Endothelial cell of hepatic sinusoid (primary cell): Measurements from ENCODE around the gene TTC7B.

ENCODE experiments used
- in situ Hi-C: cut with HindIII; loops from 2 replicates; pipeline ENCODE4 v1.10.0; 2017; ENCODE audit warnings: low sequenced_read_pairs

Gene TTC7B

GRCh38 chr14:90553298-90553920 lies 262.8 kb downstream of the TTC7B start:
- in situ Hi-C loops, result loop anchor here (5.0 kb wide), 1 partner anchor 76 kb away; no protein-coding TSS in a partner anchor

DNA sequence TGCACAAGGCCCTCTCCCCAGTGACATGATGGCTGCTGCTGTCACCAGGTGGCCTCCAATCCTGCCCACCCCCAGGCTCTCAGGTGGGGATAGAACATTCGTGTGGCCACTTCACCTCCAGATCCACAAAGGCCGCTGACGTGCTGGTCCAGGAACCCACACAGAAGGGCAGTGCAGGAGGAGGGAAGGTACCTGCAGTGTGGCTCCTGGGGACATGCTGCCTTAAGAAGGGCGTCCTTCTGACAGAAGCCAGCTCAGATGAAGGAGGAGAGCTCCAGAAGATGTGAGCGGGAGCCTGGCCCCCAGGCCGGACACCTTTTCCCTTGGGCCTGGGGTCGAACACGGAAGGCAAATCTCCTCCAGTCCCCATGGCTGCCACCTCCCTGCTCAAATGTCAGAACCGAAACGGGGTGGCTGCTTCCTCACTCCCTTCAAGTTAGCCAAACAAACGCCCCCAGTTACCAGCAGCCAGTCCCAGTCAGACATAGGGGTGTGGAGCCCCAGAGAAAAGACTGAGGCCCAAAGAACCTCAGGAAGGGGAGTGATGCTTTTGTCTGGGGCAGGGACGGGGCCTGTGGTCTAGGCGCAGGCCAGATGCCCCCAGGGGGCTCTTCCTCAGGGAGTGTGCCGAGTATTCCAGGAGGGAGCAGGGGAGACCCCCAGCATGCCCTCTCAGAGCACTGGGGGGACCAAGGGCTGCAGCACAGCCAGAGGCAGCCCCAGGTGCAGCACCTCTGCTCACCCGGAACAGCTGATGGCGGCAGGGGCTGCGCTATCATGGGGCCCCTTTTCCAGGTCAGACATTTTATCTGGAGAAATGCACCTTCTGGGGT lies 263.5 kb downstream of the TTC7B start:
- in situ Hi-C loops, result loop anchor here (5.0 kb wide), 1 partner anchor 75 kb away; no protein-coding TSS in a partner anchor

- in situ Hi-C loops, result loop anchor here (5.0 kb wide), 1 partner anchor 75 kb away; no protein-coding TSS in a partner anchor
Observed at GRCh38 chr14:90551733-90552464, 264.3 kb downstream of the TTC7B start.

GRCh38 chr14:90551070-90551704 lies 265.0 kb downstream of the TTC7B start:
- in situ Hi-C loops, result loop anchor here (5.0 kb wide), 1 partner anchor 74 kb away; no protein-coding TSS in a partner anchor

GRCh38 chr14:90549794-90550641 lies 266.2 kb downstream of the TTC7B start:
- in situ Hi-C loops, result loop anchor here (5.0 kb wide), 1 partner anchor 73 kb away; no protein-coding TSS in a partner anchor

GRCh38 chr14:90548455-90548854 lies 267.8 kb downstream of the TTC7B start:
- in situ Hi-C loops, result no loop called here

- in situ Hi-C loops, result no loop called here
Observed at GRCh38 chr14:90547968-90548367, 268.3 kb downstream of the TTC7B start.

DNA sequence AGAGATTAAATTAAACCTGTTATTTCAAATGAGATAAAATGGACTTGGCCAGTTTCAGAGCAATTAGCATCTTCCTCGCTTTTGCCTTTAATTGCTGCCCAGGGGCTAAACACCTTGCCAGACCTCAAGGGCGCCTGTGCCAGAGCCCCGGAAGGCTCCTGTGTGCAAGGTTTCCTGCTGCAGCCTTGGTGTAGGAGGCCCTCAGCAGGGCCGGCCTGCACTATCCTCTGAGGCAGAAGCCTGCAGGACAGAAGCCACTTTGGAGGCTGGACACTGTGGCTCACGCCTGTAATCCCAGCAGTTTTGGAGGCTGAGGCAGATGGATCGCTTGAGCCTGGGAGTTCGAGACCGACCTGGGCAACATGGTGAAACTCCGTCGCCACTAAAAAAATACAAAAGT lies 269.0 kb downstream of the TTC7B start:
- in situ Hi-C loops, result no loop called here

GRCh38 chr14:90546767-90547166 lies 269.5 kb downstream of the TTC7B start:
- in situ Hi-C loops, result no loop called here

DNA sequence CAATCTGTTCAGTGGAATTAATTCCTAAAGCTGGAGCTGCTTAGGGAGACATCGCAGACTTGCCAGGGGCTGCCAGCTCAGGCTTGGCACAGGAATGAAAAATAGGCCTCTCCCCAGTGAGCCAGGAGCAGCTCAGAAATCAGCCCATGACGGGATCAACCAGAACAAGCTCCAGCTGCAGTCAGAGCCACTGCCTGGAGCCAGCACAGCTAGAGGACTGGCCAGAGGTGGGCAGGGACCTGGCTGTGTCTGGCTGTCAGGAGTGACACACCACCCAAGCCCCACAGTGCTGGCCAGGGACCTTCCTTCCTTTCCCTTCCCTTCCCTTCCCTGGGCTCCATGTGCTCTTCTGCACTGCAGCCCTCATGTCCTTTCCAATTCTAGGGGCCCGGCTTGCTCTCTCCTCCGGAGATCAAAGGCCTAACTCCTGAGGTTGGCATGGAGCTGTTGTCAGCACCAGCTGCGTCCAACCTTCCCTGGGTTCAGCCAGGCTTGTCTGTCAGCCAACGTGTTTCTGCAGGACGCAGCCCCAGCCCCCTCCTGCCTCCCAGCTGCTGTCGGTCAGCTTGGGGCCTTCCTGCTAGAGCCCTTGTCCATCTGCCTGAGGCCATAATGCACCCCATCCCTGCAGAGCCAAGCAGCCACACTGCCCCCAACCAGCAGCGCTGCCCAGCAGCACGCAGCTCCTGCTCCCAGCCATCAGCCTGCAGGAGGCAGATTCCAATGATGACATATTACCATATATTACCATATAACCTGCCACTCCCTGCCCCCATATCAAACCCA lies 270.1 kb downstream of the TTC7B start:
- in situ Hi-C loops, result no loop called here

GRCh38 chr14:90545382-90545781 lies 270.8 kb downstream of the TTC7B start:
- in situ Hi-C loops, result no loop called here

- in situ Hi-C loops, result no loop called here
Observed at GRCh38 chr14:90544971-90545370, 271.3 kb downstream of the TTC7B start.

DNA sequence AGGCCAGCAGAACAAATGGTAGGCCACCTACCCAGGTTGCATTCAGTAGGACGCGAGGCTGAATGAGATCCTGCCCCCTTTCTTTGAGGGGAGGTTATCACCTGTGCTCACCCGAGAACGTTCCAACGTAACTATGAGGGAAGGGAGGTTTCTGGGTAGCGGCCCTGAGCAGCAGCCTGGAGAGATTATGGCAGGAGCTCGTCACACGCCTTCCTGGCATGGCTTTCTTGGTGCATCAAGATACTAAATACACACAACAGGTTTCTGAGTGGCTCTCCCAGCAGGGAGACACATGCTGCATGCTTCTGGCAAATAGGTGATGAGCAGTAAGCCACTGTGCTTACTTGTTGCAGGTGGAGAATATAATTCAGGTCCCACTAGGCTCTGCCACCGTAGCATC lies 271.7 kb downstream of the TTC7B start:
- in situ Hi-C loops, result no loop called here

- in situ Hi-C loops, result no loop called here
Observed at GRCh38 chr14:90543876-90544275, 272.4 kb downstream of the TTC7B start.

- in situ Hi-C loops, result no loop called here
Observed at GRCh38 chr14:90541076-90541634, 275.1 kb downstream of the TTC7B start.

- in situ Hi-C loops, result no loop called here
Observed at GRCh38 chr14:90540437-90540836, 275.8 kb downstream of the TTC7B start.

- in situ Hi-C loops, result no loop called here
Observed at GRCh38 chr14:90539996-90540395, 276.2 kb downstream of the TTC7B start.

DNA sequence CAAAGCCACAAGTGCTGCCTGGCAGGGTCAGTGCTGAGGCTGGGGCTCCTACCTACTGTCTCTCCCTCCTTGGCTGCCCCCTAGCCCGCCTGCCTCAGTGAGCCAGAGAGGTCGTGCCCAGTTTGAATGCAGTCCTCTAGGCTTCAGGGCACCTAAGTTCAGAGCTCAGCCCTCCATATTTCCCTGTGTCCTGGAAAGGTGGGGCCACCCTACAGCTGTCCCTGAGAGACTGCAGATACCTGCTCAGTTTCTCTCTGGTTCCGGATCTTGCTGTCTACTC lies 276.8 kb downstream of the TTC7B start:
- in situ Hi-C loops, result no loop called here
